SIG-M5 (cell line): Measurements from ENCODE around the gene SLC39A10.
"Not testable (repeated sequence)": the region's sequence is repeated elsewhere in the genome, so short reads cannot be mapped to it uniquely, and the experiment has no call there.

Source experiments
- DNase-seq: peaks from one replicate; lab custom pipeline; 2025; lab: John Stamatoyannopoulos, UW

Gene SLC39A10

DNA sequence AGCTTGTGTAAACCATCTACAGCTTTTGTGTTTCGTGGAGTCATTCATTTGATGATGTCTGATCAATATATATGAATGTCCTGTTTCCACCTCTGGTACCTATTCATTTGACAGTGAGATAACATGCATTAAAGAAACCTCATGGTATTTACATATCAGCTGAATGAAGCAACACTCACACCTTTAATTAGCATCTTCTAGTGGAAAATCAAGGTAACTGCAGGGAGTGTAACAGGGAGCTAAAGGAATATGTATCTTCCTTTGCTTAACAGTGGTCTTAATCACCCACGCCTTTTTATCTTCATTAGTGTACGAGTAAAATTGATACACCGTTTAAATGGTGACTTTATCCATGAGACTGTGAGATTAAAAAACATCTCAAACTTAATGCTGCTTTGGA is 15.6 kb downstream of the SLC39A10 start:
- no peak for DNase-seq

DNA sequence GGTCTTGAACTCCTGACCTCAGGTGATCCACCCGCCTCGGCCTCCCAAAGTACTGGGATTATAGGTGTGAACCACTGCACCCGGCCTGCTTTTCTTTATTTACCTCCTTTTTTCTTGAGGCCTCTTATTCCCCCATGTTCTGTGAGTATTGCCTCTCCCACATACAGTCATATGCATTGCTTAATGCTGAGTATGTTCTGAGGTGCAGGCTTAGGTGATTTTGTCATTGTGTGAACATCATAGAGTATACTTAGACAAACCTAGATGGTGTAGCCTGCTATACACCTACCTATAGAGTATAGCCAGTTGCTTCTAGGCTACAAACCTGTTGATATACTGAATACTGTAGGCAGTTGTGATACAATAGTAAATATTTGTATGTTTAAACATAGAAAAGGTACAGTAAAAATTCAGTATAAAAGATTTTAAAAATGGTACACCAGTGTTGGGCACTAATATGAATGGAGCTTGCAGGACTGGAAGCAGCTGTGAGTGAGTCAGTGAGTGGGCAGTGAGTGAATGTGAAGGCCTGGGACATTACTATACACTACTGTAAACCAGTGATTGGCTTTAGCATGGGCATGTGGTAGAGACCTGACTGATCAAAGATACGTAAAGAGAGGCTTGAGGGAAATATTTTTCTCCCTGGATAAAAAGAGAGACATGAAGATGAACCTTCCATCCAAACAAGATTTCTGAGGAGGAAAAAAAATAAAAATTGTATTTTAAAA is 17.6 kb downstream of the SLC39A10 start:
- DNase-seq: no peak

DNA sequence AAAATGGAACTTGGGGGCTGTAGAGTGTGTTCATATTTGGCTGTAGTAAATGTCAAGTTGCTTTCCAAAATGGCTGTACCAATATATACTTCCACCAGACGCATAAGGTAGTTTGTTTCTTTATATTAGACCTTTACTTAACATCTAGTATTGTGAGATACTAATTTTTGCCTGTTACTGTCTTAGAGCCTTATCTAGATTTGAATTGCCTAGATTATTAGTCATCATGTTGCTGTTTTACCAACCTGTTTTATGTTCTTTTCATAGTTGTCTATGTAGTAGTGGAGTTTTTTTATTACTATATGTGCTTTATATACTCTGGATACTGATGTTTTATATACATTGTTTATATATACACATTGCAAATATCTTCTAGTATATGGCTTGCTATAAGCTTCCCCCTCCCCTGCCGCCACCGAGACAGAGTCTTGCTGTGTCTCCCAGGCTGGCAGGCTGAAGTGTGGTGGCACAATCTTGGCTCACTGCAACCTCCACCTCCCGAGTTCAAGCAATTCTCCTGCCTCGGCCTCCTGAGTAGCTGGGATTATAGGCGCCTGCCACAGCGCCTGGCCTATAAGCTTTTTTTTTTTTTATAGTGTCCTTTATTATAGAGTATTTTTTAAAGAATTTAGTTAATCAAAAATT is 18.9 kb downstream of the SLC39A10 start:
- no peak for DNase-seq

GRCh38 chr2:195677290-195677689 is 20.3 kb downstream of the SLC39A10 start:
- no peak for DNase-seq

DNA sequence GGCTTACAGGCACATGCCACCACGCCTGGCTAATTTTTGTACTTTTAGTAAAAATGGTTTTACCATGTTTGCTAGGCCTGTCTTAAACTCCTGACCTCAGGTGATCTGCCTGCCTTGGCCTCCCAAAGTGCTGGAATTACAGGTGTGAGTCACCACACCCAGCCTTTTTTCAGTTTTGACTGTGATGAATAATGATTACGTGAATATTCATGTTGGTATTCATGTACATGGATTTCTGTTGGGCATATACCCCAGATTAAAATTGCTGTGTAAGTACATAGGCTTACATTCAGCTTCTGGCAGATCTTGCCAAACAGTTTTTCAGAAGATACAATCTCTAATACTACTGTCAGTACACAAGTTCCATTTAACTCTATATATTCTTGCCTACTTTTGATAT is 20.9 kb downstream of the SLC39A10 start:
- no peak for DNase-seq

- DNase-seq: no peak
Observed at GRCh38 chr2:195682077-195682476, 25.1 kb downstream of the SLC39A10 start.

GRCh38 chr2:195683174-195683573 is 26.1 kb downstream of the SLC39A10 start:
- no peak for DNase-seq

- DNase-seq: no peak
Observed at GRCh38 chr2:195686564-195686963, 29.5 kb downstream of the SLC39A10 start.

DNA sequence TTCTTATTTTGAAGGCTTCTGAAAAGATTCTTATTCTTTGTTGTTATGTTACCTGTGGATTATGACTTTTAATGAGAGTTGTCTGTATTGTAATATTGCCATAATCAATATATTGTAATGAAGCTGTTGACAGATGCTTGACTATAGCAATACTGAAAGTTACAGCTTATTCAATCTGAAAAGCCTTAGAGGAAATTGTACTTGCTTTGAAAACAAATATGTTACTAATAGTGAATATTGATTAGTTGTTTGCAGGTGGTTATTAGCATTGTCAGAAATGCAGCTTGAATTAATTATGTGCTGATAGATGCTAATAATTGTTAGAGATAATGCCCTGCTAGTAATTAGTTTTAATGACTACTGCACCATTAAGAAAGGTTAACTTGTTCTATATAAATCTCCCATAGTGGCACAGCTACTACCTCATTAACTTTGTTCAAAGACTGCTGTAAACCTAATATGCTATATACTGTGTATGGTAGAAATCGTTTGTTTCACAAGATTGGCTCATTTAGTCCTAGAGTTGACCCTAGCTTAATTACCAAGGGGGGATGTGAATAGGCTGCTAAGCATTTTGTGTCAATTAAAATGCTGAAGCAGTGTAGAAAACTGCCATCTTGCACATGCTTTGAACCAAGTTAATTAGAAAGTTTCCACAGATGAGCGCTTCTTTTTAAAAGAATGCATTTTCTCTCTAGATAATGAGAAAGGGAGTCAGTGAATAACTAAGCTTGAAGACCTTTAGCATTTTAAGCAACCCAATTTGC is 30.5 kb downstream of the SLC39A10 start:
- no peak for DNase-seq

DNA sequence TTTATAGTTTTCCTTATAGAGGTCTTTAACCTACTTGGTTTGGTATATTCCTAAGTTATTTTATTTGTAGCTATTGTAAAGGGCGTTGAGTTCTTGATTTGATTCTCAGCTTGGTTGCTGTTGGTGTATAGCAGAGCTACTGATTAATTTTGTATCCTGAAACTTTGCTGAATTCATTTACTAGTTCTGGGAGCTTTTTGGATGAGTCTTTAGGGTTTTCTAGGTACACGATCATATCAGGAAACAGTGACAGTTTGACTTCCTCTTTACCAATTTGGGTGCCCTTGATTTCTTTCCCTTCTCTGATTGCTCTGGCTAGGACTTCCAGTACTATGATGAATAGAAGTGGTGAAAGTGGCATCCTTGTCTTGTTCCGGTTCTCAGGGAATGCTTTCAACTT is 35.5 kb downstream of the SLC39A10 start:
- DNase-seq: not testable (repeated sequence)

- no peak for DNase-seq
Observed at GRCh38 chr2:195694553-195694952, 37.5 kb downstream of the SLC39A10 start.

DNA sequence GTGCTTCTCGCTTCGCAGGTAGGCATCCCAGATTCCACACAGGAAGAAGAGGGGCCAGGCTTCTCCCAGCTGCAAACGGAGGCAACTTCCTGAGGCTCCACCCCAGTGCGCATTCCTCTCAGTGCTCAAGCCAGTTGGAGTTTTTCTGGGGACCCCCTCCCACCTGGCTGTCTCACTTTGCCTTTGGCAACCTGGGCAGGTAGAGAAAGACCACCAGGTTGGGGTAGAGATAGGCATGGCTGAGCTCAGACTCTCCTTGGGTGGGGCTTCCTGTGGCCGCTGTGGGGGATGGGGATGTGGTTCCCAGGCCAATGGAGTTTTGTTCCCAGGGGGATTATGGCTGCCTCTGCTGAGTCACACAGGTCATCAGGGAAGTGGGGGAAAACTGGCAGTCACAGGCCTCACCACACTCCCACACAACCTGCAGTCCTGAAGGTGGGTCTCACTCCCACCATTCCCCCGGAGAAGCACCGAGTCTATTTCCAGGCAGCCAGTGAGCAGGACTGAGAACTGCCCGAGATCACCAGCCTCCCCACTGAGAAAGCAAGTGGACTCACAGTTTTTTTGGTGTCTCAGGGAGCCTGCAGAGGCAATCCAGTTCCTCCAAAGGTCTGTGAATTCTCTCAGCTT is 38.1 kb downstream of the SLC39A10 start:
- DNase-seq: no peak

DNA sequence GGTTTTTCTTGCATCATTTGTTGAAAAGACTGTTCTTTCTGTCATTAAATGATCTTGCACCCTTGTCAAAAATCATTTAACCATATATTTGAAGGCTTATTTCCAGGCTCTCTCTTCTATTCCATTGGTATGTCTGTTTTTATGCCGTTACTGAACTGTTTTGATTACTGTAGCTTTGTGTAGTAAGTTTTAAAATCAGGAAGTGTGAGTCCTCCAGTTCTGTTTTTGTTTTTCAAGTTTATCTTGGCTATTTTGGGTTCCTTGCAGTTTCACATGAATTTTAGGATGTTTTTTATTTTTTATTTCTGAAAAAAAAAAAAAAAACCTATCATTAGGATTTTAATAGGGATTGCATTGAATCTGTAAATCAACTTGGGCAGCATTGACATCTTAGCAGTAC is 39.0 kb downstream of the SLC39A10 start:
- no peak for DNase-seq

DNA sequence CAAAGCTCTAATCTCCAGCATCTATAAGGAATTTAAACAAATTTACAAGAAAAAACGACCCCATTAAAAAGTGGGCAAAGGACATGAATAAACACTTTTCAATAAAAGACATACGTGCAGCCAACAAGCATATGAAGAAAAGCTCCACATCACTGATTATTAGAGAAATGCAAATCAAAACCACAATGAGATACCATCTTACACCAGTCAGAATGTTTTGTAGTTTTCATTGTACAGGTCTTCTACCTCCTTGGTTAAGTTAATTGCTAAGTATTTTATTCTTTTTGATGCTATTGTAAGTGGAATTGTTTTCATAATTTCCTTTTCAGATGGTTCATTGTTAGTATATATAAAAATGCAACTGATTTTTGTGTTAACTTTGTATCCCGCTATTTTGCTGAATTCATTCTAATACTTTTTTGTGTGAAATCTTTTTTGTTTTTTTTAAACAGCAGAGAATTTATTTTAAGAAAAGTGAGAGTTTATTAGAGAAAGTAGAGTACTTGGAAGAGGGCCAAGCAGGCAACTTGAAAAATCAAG is 40.7 kb downstream of the SLC39A10 start:
- no peak for DNase-seq

GRCh38 chr2:195700480-195700879 is 43.5 kb downstream of the SLC39A10 start:
- no peak for DNase-seq

DNA sequence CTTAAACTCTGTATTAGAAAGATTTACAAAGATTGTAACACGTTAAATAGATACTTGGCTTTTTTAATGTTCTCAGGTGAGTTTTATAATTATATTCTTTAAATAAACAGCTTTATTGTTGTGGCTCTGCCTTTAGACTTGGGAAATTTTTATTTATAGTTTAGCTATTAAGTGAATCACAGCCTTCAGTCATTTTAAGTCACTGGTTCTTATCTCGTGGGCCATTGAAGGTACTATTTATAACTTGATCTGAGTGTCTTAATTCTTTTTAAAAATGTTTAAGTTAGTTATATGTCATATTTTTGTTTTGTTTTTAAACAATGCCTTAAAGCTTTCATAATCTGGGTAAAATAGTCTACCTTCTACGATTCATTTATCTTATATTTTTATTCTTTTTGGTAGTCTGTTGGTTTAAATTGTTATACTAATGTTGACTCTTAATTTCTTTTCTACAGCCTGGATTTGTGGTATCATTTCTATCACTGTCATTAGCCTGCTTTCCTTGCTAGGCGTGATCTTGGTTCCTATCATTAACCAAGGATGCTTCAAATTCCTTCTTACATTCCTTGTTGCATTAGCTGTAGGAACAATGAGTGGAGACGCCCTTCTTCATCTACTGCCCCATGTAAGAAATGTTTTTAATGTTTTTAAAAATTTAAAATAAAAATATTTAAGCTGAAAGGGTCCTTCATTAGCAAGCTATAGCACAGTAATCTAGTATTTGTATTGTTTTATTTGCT is 49.3 kb downstream of the SLC39A10 start:
- DNase-seq: no peak

GRCh38 chr2:195709901-195710806 is 53.1 kb downstream of the SLC39A10 start:
- no peak for DNase-seq

- DNase-seq: no peak
Observed at GRCh38 chr2:195711478-195711877, 54.5 kb downstream of the SLC39A10 start.

- no peak for DNase-seq
Observed at GRCh38 chr2:195716466-195716865, 59.4 kb downstream of the SLC39A10 start.

GRCh38 chr2:195721042-195721441 is 64.0 kb downstream of the SLC39A10 start:
- DNase-seq: no peak

- no peak for DNase-seq
Observed at GRCh38 chr2:195722075-195722474, 65.0 kb downstream of the SLC39A10 start.
